ENCODE measurements around the gene BCKDHB. TPM values are rescaled to one million over a fixed set of nuclear protein-coding genes. Genes with fewer than 3 reads are reported as not detected.

Gene BCKDHB
- total RNA-seq, 2 donors from 2014 or later = 19.0 to 33.0 TPM

DNA sequence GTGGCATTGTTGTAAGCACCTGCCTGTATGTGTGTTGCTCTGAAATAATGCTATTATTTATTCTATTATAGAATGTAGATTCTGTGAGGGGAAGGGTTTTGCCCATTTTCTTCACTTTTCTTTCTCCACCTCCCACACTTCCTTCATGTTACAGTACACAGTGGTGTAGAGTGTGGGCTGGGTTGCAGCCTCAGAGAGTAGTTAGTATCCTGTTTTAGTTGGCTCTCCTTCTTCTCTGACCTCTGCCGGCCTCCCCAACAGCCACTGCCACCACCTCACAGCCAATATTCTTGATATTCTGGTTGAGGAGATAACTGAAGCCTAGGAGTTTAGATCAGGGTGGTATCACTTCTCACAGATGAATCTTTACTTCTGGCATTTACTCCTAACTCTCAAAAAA is 143.4 kb downstream of the BCKDHB start:
- Histone ChIP-seq H3K9me3 (no peaks in the 10 kb centered on the region), H3K36me3 (no peaks in the 10 kb centered on the region), H3K4me1 (replicated peaks) (no peaks in the 10 kb centered on the region), H3K27me3 (replicated peaks; ENCODE audit: insufficient read depth) (no peaks in the 10 kb centered on the region), H3K27ac (no peak overlapping the region), H3K4me3 (no peak overlapping the region)
- 74% methylated on average over 1 of the region's 1 CpG for WGBS
- no peak for DNase-seq (ENCODE audit: low spot score)
- TF ChIP-seq POLR2AphosphoS5 (IDR thresholded peaks at IDR 0.05) = no peak
- intact Hi-C loops (cut with DNase I) = no loop called here

GRCh38 chr6:80250391-80250997 is 144.0 kb downstream of the BCKDHB start:
- 95% methylated on average over 3 of the region's 3 CpGs for WGBS
- no peak for DNase-seq (ENCODE audit: low spot score)
- H3K9me3 ChIP-seq = no peaks in the 10 kb centered on the region
- TF ChIP-seq, protein P1, sequence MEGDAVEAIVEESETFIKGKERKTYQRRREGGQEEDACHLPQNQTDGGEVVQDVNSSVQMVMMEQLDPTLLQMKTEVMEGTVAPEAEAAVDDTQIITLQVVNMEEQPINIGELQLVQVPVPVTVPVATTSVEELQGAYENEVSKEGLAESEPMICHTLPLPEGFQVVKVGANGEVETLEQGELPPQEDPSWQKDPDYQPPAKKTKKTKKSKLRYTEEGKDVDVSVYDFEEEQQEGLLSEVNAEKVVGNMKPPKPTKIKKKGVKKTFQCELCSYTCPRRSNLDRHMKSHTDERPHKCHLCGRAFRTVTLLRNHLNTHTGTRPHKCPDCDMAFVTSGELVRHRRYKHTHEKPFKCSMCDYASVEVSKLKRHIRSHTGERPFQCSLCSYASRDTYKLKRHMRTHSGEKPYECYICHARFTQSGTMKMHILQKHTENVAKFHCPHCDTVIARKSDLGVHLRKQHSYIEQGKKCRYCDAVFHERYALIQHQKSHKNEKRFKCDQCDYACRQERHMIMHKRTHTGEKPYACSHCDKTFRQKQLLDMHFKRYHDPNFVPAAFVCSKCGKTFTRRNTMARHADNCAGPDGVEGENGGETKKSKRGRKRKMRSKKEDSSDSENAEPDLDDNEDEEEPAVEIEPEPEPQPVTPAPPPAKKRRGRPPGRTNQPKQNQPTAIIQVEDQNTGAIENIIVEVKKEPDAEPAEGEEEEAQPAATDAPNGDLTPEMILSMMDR (IDR thresholded peaks at IDR 0.05) = no peak
- no peak for TF ChIP-seq POLR2AphosphoS5 (IDR thresholded peaks at IDR 0.05)
- no peak for TF ChIP-seq POLR2A (IDR thresholded peaks at IDR 0.05)
- no peaks in the 10 kb centered on the region for H3K27me3 ChIP-seq (replicated peaks; ENCODE audit: insufficient read depth)
- H3K4me3 ChIP-seq = no peak overlapping the region
- no peaks in the 10 kb centered on the region for H3K36me3 ChIP-seq
- no peaks in the 10 kb centered on the region for H3K4me1 ChIP-seq (replicated peaks)
- intact Hi-C loops (cut with DNase I) = no loop called here
- H3K27ac ChIP-seq = no peak overlapping the region

DNA sequence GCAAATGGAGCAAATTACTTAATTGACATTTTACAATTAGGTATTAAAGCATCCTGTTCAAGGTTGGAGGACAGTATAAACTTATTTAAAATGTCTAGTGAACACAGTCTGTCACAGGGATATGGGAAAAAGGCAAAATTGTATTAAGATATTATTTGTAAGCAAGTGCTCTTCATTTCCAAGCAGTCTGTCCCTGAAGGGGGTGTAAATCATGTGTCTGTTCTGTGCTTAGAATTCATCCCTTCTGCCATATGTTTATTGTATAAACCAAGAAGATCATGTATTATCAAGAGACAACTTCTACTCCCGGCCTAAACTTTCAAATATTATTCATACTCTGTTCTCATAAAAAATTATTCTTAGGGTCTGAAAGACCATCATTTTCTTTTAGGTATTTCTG is 144.8 kb downstream of the BCKDHB start:
- intact Hi-C loops (cut with DNase I) = no loop called here
- 58% methylated on average over 1 of the region's 1 CpG for WGBS
- Histone ChIP-seq H3K9me3 (no peaks in the 10 kb centered on the region), H3K27ac (no peak overlapping the region), H3K27me3 (replicated peaks; ENCODE audit: insufficient read depth) (no peaks in the 10 kb centered on the region), H3K4me1 (replicated peaks) (no peaks in the 10 kb centered on the region), H3K36me3 (no peaks in the 10 kb centered on the region), H3K4me3 (no peak overlapping the region)
- TF ChIP-seq POLR2AphosphoS5 (IDR thresholded peaks at IDR 0.05) = no peak
- TF ChIP-seq, protein P1 (IDR thresholded peaks at IDR 0.05) = no peak
- TF ChIP-seq POLR2A (IDR thresholded peaks at IDR 0.05) = no peak
- no peak for DNase-seq (ENCODE audit: low spot score)

DNA sequence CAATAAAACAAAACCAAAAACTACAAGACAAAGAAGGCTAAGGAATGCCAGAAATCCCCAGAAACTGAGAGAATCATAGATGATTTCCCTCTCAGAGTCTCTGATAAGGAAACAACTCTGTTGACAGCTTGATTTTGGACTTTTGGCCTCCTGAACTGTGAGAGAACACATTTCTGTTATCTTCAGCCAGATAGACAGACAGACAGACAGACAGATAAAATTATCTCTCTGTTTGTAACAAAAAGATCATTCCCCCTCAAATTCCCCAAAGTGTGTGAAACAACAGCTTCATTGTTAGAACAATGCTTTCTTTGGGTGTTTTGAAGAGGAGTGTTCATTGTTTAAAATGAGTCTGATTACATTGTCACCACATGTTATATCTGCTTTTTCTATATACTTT is 148.2 kb downstream of the BCKDHB start:
- Histone ChIP-seq H3K27me3 (replicated peaks; ENCODE audit: insufficient read depth) (no peaks in the 10 kb centered on the region), H3K4me3 (no peak overlapping the region), H3K27ac (no peak overlapping the region), H3K9me3 (no peaks in the 10 kb centered on the region), H3K36me3 (no peaks in the 10 kb centered on the region), H3K4me1 (replicated peaks) (no peaks in the 10 kb centered on the region)
- TF ChIP-seq POLR2AphosphoS5 (IDR thresholded peaks at IDR 0.05) (no peak), POLR2A (IDR thresholded peaks at IDR 0.05) (no peak)
- TF ChIP-seq, protein P1 (IDR thresholded peaks at IDR 0.05) = no peak
- intact Hi-C loops (cut with DNase I) = no loop called here
- DNase-seq (ENCODE audit: low spot score) = no peak

GRCh38 chr6:80256691-80257090 is 150.2 kb downstream of the BCKDHB start:
- Histone ChIP-seq H3K9me3 (no peaks in the 10 kb centered on the region), H3K36me3 (no peaks in the 10 kb centered on the region), H3K27me3 (replicated peaks; ENCODE audit: insufficient read depth) (no peaks in the 10 kb centered on the region), H3K4me3 (no peak overlapping the region), H3K4me1 (replicated peaks) (no peaks in the 10 kb centered on the region), H3K27ac (no peak overlapping the region)
- intact Hi-C loops (cut with DNase I) = no loop called here
- no peak for TF ChIP-seq POLR2A (IDR thresholded peaks at IDR 0.05)
- TF ChIP-seq, protein P1 (IDR thresholded peaks at IDR 0.05) = no peak
- TF ChIP-seq POLR2AphosphoS5 (IDR thresholded peaks at IDR 0.05) = no peak
- DNase-seq (ENCODE audit: low spot score) = no peak

All from prostate gland (tissue), 2 donors.